ENCODE data around the gene ANO10. TPM values are rescaled to one million over a fixed set of nuclear protein-coding genes. Genes with fewer than 3 reads are reported as not detected.

Gene ANO10
- total and polyA plus RNA-seq, 4 donors, result 19.0 to 46.8 (median 32.0) TPM

- WGBS, 2 donors, result 4 to 9% methylated on average over 1 of the region's 1 CpG
- intact Hi-C loops (cut with DNase I), result no loop called here
- Histone ChIP-seq H3K9me3 (ENCODE audit: control insufficient read depth, low read length) (no peaks in the 10 kb centered on the region), H3K27ac (ENCODE audit: low read depth in 1 of 2, low read length in 2 of 2) (no peak overlapping the region), H3K4me1 (ENCODE audit: control insufficient read depth in 1 of 2, insufficient read depth in 2 of 2, low read length in 2 of 2) (peaks cover 0 to 3% of the 10 kb centered on the region in 2 donors), H3K4me3 (ENCODE audit: low read length in 2 of 2) (no peak overlapping the region), H3K36me3 (ENCODE audit: control insufficient read depth in 1 of 2, insufficient read depth in 2 of 2, low read length in 1 of 2) (peaks cover 0 to under 1% of the 10 kb centered on the region in 2 donors), H3K27me3 (ENCODE audit: control insufficient read depth in 1 of 2, insufficient read depth in 2 of 2, low read length in 1 of 2) (no peaks in the 10 kb centered on the region)
- ATAC-seq (ENCODE audit: low FRiP score) (peak; percentile 48), DNase-seq (no peak)
Measured at GRCh38 chr3:43426388-43426787, 195.4 kb downstream of the ANO10 start.

GRCh38 chr3:43425829-43426228 is 196.0 kb downstream of the ANO10 start:
- H3K4me3 ChIP-seq (ENCODE audit: low read length in 2 of 2), result no peak overlapping the region
- H3K27me3 ChIP-seq (ENCODE audit: control insufficient read depth in 1 of 2, insufficient read depth in 2 of 2, low read length in 1 of 2), result no peaks in the 10 kb centered on the region
- no peaks in the 10 kb centered on the region for H3K36me3 ChIP-seq (ENCODE audit: control insufficient read depth in 1 of 2, insufficient read depth in 2 of 2, low read length in 1 of 2)
- no peaks in the 10 kb centered on the region for H3K9me3 ChIP-seq (ENCODE audit: control insufficient read depth, low read length)
- ATAC-seq (ENCODE audit: low FRiP score), result no peak
- intact Hi-C loops (cut with DNase I), result no loop called here
- no peak overlapping the region for H3K27ac ChIP-seq (ENCODE audit: low read depth in 1 of 2, low read length in 2 of 2)
- 91 to 92% methylated on average over 4 of the region's 4 CpGs for WGBS, 2 donors
- DNase-seq, result no peak
- H3K4me1 ChIP-seq (ENCODE audit: control insufficient read depth in 1 of 2, insufficient read depth in 2 of 2, low read length in 2 of 2), result peaks cover 0 to 3% of the 10 kb centered on the region in 2 donors

GRCh38 chr3:43423639-43424038 is 198.2 kb downstream of the ANO10 start:
- Histone ChIP-seq H3K4me3 (ENCODE audit: low read length in 2 of 2) (no peak overlapping the region), H3K27ac (ENCODE audit: low read depth in 1 of 2, low read length in 2 of 2) (no peak overlapping the region), H3K36me3 (ENCODE audit: control insufficient read depth in 1 of 2, insufficient read depth in 2 of 2, low read length in 1 of 2) (no peaks in the 10 kb centered on the region), H3K27me3 (ENCODE audit: control insufficient read depth in 1 of 2, insufficient read depth in 2 of 2, low read length in 1 of 2) (no peaks in the 10 kb centered on the region), H3K9me3 (ENCODE audit: control insufficient read depth, low read length) (no peaks in the 10 kb centered on the region), H3K4me1 (ENCODE audit: control insufficient read depth in 1 of 2, insufficient read depth in 2 of 2, low read length in 2 of 2) (peaks cover 3% of the 10 kb centered on the region in 2 donors)
- intact Hi-C loops (cut with DNase I), result no loop called here
- ATAC-seq (ENCODE audit: low FRiP score) (no peak), DNase-seq (no peak)
- 37 to 40% methylated on average over 3 of the region's 3 CpGs for WGBS, 2 donors

- Histone ChIP-seq H3K9me3 (ENCODE audit: control insufficient read depth, low read length) (no peaks in the 10 kb centered on the region), H3K4me3 (ENCODE audit: low read length in 2 of 2) (no peak overlapping the region), H3K4me1 (ENCODE audit: control insufficient read depth in 1 of 2, insufficient read depth in 2 of 2, low read length in 2 of 2) (peaks cover 3 to 4% of the 10 kb centered on the region in 2 donors), H3K27me3 (ENCODE audit: control insufficient read depth in 1 of 2, insufficient read depth in 2 of 2, low read length in 1 of 2) (no peaks in the 10 kb centered on the region), H3K27ac (ENCODE audit: low read depth in 1 of 2, low read length in 2 of 2) (no peak overlapping the region), H3K36me3 (ENCODE audit: control insufficient read depth in 1 of 2, insufficient read depth in 2 of 2, low read length in 1 of 2) (no peaks in the 10 kb centered on the region)
- peak; percentile 63 to 85 for DNase-seq
- WGBS, 2 donors, result 7 to 11% methylated on average over 3 of the region's 3 CpGs
- peak; percentile 79 for ATAC-seq (ENCODE audit: low FRiP score)
- intact Hi-C loops (cut with DNase I), result no loop called here
Measured at GRCh38 chr3:43423142-43423541, 198.7 kb downstream of the ANO10 start.

- Histone ChIP-seq H3K27ac (ENCODE audit: low read depth in 1 of 2, low read length in 2 of 2) (peak overlapping the region; percentile 22 to 78), H3K36me3 (ENCODE audit: control insufficient read depth in 1 of 2, insufficient read depth in 2 of 2, low read length in 1 of 2) (no peaks in the 10 kb centered on the region), H3K9me3 (ENCODE audit: control insufficient read depth, low read length) (no peaks in the 10 kb centered on the region), H3K27me3 (ENCODE audit: control insufficient read depth in 1 of 2, insufficient read depth in 2 of 2, low read length in 1 of 2) (no peaks in the 10 kb centered on the region), H3K4me3 (ENCODE audit: low read length in 2 of 2) (no peak overlapping the region), H3K4me1 (ENCODE audit: control insufficient read depth in 1 of 2, insufficient read depth in 2 of 2, low read length in 2 of 2) (peaks cover 0 to 4% of the 10 kb centered on the region in 2 donors)
- 30 to 33% methylated on average over 8 of the region's 8 CpGs for WGBS, 2 donors
- intact Hi-C loops (cut with DNase I), result no loop called here
- DNase-seq (no peak), ATAC-seq (ENCODE audit: low FRiP score) (peak; percentile 62)
Measured at GRCh38 chr3:43418601-43419272, 203.1 kb downstream of the ANO10 start.

- Histone ChIP-seq H3K27ac (ENCODE audit: low read depth in 1 of 2, low read length in 2 of 2) (no peak overlapping the region), H3K36me3 (ENCODE audit: control insufficient read depth in 1 of 2, insufficient read depth in 2 of 2, low read length in 1 of 2) (no peaks in the 10 kb centered on the region), H3K4me1 (ENCODE audit: control insufficient read depth in 1 of 2, insufficient read depth in 2 of 2, low read length in 2 of 2) (peaks cover 0 to 4% of the 10 kb centered on the region in 2 donors), H3K9me3 (ENCODE audit: control insufficient read depth, low read length) (no peaks in the 10 kb centered on the region), H3K27me3 (ENCODE audit: control insufficient read depth in 1 of 2, insufficient read depth in 2 of 2, low read length in 1 of 2) (no peaks in the 10 kb centered on the region), H3K4me3 (ENCODE audit: low read length in 2 of 2) (no peak overlapping the region)
- DNase-seq (no peak), ATAC-seq (ENCODE audit: low FRiP score) (no peak)
- intact Hi-C loops (cut with DNase I), result no loop called here
- 94 to 97% methylated on average over 11 of the region's 11 CpGs for WGBS, 2 donors
Measured at GRCh38 chr3:43417133-43417532, 204.7 kb downstream of the ANO10 start.

GRCh38 chr3:43415088-43415487 is 206.7 kb downstream of the ANO10 start:
- intact Hi-C loops (cut with DNase I), result no loop called here
- Histone ChIP-seq H3K4me3 (ENCODE audit: low read length in 2 of 2) (no peak overlapping the region), H3K27me3 (ENCODE audit: control insufficient read depth in 1 of 2, insufficient read depth in 2 of 2, low read length in 1 of 2) (no peaks in the 10 kb centered on the region), H3K4me1 (ENCODE audit: control insufficient read depth in 1 of 2, insufficient read depth in 2 of 2, low read length in 2 of 2) (peaks cover 0 to 4% of the 10 kb centered on the region in 2 donors), H3K9me3 (ENCODE audit: control insufficient read depth, low read length) (no peaks in the 10 kb centered on the region), H3K36me3 (ENCODE audit: control insufficient read depth in 1 of 2, insufficient read depth in 2 of 2, low read length in 1 of 2) (no peaks in the 10 kb centered on the region), H3K27ac (ENCODE audit: low read depth in 1 of 2, low read length in 2 of 2) (no peak overlapping the region)
- ATAC-seq (ENCODE audit: low FRiP score) (no peak), DNase-seq (no peak)
- 96 to 98% methylated on average over 5 of the region's 5 CpGs for WGBS, 2 donors

GRCh38 chr3:43413676-43414368 is 208.0 kb downstream of the ANO10 start:
- intact Hi-C loops (cut with DNase I), result no loop called here
- 86 to 91% methylated on average over 7 of the region's 7 CpGs for WGBS, 2 donors
- ATAC-seq (ENCODE audit: low FRiP score), result no peak
- no peak for DNase-seq
- Histone ChIP-seq H3K9me3 (ENCODE audit: control insufficient read depth, low read length) (no peaks in the 10 kb centered on the region), H3K27me3 (ENCODE audit: control insufficient read depth in 1 of 2, insufficient read depth in 2 of 2, low read length in 1 of 2) (no peaks in the 10 kb centered on the region), H3K36me3 (ENCODE audit: control insufficient read depth in 1 of 2, insufficient read depth in 2 of 2, low read length in 1 of 2) (no peaks in the 10 kb centered on the region), H3K4me1 (ENCODE audit: control insufficient read depth in 1 of 2, insufficient read depth in 2 of 2, low read length in 2 of 2) (peaks cover 0 to 2% of the 10 kb centered on the region in 2 donors), H3K4me3 (ENCODE audit: low read length in 2 of 2) (no peak overlapping the region), H3K27ac (ENCODE audit: low read depth in 1 of 2, low read length in 2 of 2) (no peak overlapping the region)

- Histone ChIP-seq H3K9me3 (ENCODE audit: control insufficient read depth, low read length) (no peaks in the 10 kb centered on the region), H3K27me3 (ENCODE audit: control insufficient read depth in 1 of 2, insufficient read depth in 2 of 2, low read length in 1 of 2) (no peaks in the 10 kb centered on the region), H3K27ac (ENCODE audit: low read depth in 1 of 2, low read length in 2 of 2) (no peak overlapping the region), H3K4me1 (ENCODE audit: control insufficient read depth in 1 of 2, insufficient read depth in 2 of 2, low read length in 2 of 2) (no peaks in the 10 kb centered on the region), H3K36me3 (ENCODE audit: control insufficient read depth in 1 of 2, insufficient read depth in 2 of 2, low read length in 1 of 2) (peaks cover 0 to 1% of the 10 kb centered on the region in 2 donors), H3K4me3 (ENCODE audit: low read length in 2 of 2) (no peak overlapping the region)
- ATAC-seq (ENCODE audit: low FRiP score) (no peak), DNase-seq (no peak)
- 99 to 100% methylated on average over 1 of the region's 1 CpG for WGBS, 2 donors
- intact Hi-C loops (cut with DNase I), result no loop called here
Measured at GRCh38 chr3:43411429-43411828, 210.4 kb downstream of the ANO10 start.

Data from aorta (tissue), 5 donors.